GM06990 (cell line): ENCODE measurements around the gene SLC26A8.
"Not testable (repeated sequence)": the region's sequence is repeated elsewhere in the genome, so short reads cannot be mapped to it uniquely, and the experiment has no call there.

Experiments used
- DNase-seq: peaks from one replicate; pipeline ENCODE4 v3.0.0-alpha.2; 2011; ENCODE audit not compliant: insufficient read length; ENCODE audit errors: extremely low read depth
- H3K27me3 ChIP-seq: replicated peaks from 2 replicates; pipeline ENCODE4 v1.6.0; 2011; ENCODE audit warnings: low read length; ENCODE audit not compliant: control insufficient read depth, insufficient read depth
- H3K36me3 ChIP-seq: 2 replicates; pipeline ENCODE4 v1.5.1; 2011; ENCODE audit warnings: low read length; ENCODE audit not compliant: control insufficient read depth, insufficient read depth
- H3K4me3 ChIP-seq: replicated peaks from 2 replicates; pipeline ENCODE4 v1.5.1; 2011; ENCODE audit warnings: low read depth, mild to moderate bottlenecking, control low read depth, low read length
- CTCF ChIP-seq: IDR thresholded peaks from 2 replicates; pipeline ENCODE4 v1.5.1; 2011; ENCODE audit warnings: low read length, control low read depth, mild to moderate bottlenecking, inconsistent platforms; ENCODE audit not compliant: insufficient read depth, poor library complexity, severe bottlenecking

SLC26A8 gene

GRCh38 chr6:36035225-36035624 is 10.8 kb upstream of the SLC26A8 start:
- DNase-seq = no peak
- Histone ChIP-seq H3K4me3 (no peak overlapping the region), H3K27me3 (no peaks in the 10 kb centered on the region), H3K36me3 (no peaks in the 10 kb centered on the region)
- TF ChIP-seq CTCF = no peak

GRCh38 chr6:36034441-36034840 is 10.0 kb upstream of the SLC26A8 start:
- no peak for TF ChIP-seq CTCF
- no peak overlapping the region for H3K4me3 ChIP-seq
- no peak for DNase-seq
- no peaks in the 10 kb centered on the region for H3K27me3 ChIP-seq
- no peaks in the 10 kb centered on the region for H3K36me3 ChIP-seq

- DNase-seq = no peak
- Histone ChIP-seq H3K4me3 (no peak overlapping the region), H3K36me3 (no peaks in the 10 kb centered on the region), H3K27me3 (no peaks in the 10 kb centered on the region)
- TF ChIP-seq CTCF = no peak
These were observed 9.5 kb upstream of the SLC26A8 start for GRCh38 chr6:36033935-36034334.

- not testable (repeated sequence) for DNase-seq, H3K4me3 ChIP-seq, H3K36me3 ChIP-seq, H3K27me3 ChIP-seq
These were observed 8.7 kb upstream of the SLC26A8 start for GRCh38 chr6:36033144-36033543.

GRCh38 chr6:36032261-36032660 is 7.8 kb upstream of the SLC26A8 start:
- Histone ChIP-seq H3K36me3 (no peaks in the 10 kb centered on the region), H3K27me3 (no peaks in the 10 kb centered on the region), H3K4me3 (no peak overlapping the region)
- DNase-seq = no peak
- no peak for TF ChIP-seq CTCF

GRCh38 chr6:36029464-36029863 is 5.0 kb upstream of the SLC26A8 start:
- TF ChIP-seq CTCF = no peak
- Histone ChIP-seq H3K4me3 (peak overlapping the region; percentile 86), H3K36me3 (no peaks in the 10 kb centered on the region), H3K27me3 (no peaks in the 10 kb centered on the region)
- no peak for DNase-seq
